DOHH2 (cell line): ENCODE measurements around the gene DPP6.

ENCODE experiments used
- H3F3A ChIP-seq: fragments of 200-600 bp; sonication (generic), shearing (Covaris generic); 2 replicates; pipeline ENCODE4 v1.6.0; 2016; ENCODE audit warnings: antibody characterized with exemption, mild to moderate bottlenecking; ENCODE audit not compliant: control insufficient read depth, insufficient read depth
- H3K27ac ChIP-seq: fragments of 200-600 bp; sonication (generic); 2 replicates; pipeline ENCODE4 v1.5.1; 2014; ENCODE audit warnings: low read depth, mild to moderate bottlenecking, low read length, moderate library complexity
- H3K27me3 ChIP-seq: fragments of 200-600 bp; sonication (generic); 2 replicates; pipeline ENCODE4 v1.6.1; 2014; ENCODE audit warnings: mild to moderate bottlenecking, low read length, mixed read lengths; ENCODE audit not compliant: control insufficient read depth
- H3K36me3 ChIP-seq: fragments of 200-600 bp; sonication (generic); 2 replicates; pipeline ENCODE4 v1.6.1; 2014; ENCODE audit warnings: mild to moderate bottlenecking, low read length, moderate library complexity, mixed read lengths; ENCODE audit not compliant: control insufficient read depth
- H3K4me1 ChIP-seq: fragments of 200-600 bp; sonication (generic); 2 replicates; pipeline ENCODE4 v1.6.1; 2014; ENCODE audit warnings: mild to moderate bottlenecking, low read length, mixed read lengths; ENCODE audit not compliant: control insufficient read depth
- H3K4me2 ChIP-seq: fragments of 200-600 bp; sonication (generic); 2 replicates; pipeline ENCODE4 v1.6.0; 2014; ENCODE audit warnings: mild to moderate bottlenecking, low read length, moderate library complexity
- H3K4me3 ChIP-seq: fragments of 200-600 bp; sonication (generic); 2 replicates; pipeline ENCODE4 v1.5.1; 2014; ENCODE audit warnings: mild to moderate bottlenecking, low read length, mixed read lengths
- H3K79me2 ChIP-seq: fragments of 200-600 bp; sonication (generic); 2 replicates; pipeline ENCODE4 v1.6.1; 2014; ENCODE audit warnings: mild to moderate bottlenecking, low read length, mixed read lengths; ENCODE audit not compliant: control insufficient read depth
- H3K9me2 ChIP-seq: fragments of 200-600 bp; sonication (generic); replicated peaks from 2 replicates; pipeline ENCODE4 v1.6.1; 2014; ENCODE audit warnings: mild to moderate bottlenecking, low read length, mixed read lengths; ENCODE audit not compliant: control insufficient read depth
- H3K9me3 ChIP-seq: fragments of 200-600 bp; sonication (generic); 2 replicates; pipeline ENCODE4 v1.6.1; 2014; ENCODE audit warnings: antibody characterized with exemption, low read length, mixed read lengths; ENCODE audit not compliant: control insufficient read depth, insufficient read depth
- H4K20me1 ChIP-seq: fragments of 200-600 bp; sonication (generic); 2 replicates; pipeline ENCODE4 v1.6.0; 2014; ENCODE audit warnings: low read depth, mild to moderate bottlenecking, antibody characterized with exemption, low read length, moderate library complexity; ENCODE audit not compliant: control insufficient read depth, insufficient read depth
- EZH2phosphoT487 ChIP-seq: fragments of 200-600 bp; sonication (generic); IDR thresholded peaks from 2 replicates; pipeline ENCODE4 v1.6.1; 2017; ENCODE audit warnings: borderline replicate concordance, mild to moderate bottlenecking, antibody characterized with exemption, low read length, moderate library complexity, mixed read lengths
- TF ChIP-seq, protein P1 (sequence below): fragments of 200-600 bp; sonication (generic); IDR thresholded peaks from one replicate; pipeline ENCODE4 v1.5.1; 2014; ENCODE audit warnings: antibody characterized with exemption, mild to moderate bottlenecking, low read depth, low read length; ENCODE audit not compliant: poor library complexity, severe bottlenecking

Gene DPP6

DNA sequence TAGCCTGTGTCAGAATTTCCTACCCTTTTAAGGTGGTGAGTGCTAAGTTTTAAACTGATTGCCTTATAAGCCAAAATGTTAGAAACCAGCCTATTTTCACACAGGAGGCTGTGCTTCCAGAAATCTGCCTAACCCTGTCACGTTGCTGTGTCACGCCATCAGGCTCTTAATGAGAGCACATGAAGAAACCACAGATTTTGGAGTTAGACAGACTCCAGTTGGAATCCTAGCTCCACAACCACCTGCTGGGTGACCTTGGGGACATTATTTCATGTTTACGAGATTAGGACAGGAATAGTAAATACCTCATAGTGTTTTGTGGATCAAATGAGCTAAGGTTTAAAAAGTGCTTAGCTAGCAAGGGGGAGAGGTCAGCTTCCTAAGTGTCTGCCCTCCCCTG lies 321.8 kb downstream of the DPP6 start:
- Histone ChIP-seq H3K36me3 (no peaks in the 10 kb centered on the region), H3K9me3 (peaks cover 15% of the 10 kb centered on the region; the same call in 1 of the 2 replicates), H4K20me1 (no peaks in the 10 kb centered on the region), H3K4me2 (no peak overlapping the region), H3F3A (no peaks in the 10 kb centered on the region), H3K4me1 (no peaks in the 10 kb centered on the region), H3K27me3 (no peaks in the 10 kb centered on the region), H3K9me2 (no peaks in the 10 kb centered on the region), H3K4me3 (no peak overlapping the region), H3K27ac (no peak overlapping the region), H3K79me2 (no peaks in the 10 kb centered on the region)
- TF ChIP-seq, protein P1, sequence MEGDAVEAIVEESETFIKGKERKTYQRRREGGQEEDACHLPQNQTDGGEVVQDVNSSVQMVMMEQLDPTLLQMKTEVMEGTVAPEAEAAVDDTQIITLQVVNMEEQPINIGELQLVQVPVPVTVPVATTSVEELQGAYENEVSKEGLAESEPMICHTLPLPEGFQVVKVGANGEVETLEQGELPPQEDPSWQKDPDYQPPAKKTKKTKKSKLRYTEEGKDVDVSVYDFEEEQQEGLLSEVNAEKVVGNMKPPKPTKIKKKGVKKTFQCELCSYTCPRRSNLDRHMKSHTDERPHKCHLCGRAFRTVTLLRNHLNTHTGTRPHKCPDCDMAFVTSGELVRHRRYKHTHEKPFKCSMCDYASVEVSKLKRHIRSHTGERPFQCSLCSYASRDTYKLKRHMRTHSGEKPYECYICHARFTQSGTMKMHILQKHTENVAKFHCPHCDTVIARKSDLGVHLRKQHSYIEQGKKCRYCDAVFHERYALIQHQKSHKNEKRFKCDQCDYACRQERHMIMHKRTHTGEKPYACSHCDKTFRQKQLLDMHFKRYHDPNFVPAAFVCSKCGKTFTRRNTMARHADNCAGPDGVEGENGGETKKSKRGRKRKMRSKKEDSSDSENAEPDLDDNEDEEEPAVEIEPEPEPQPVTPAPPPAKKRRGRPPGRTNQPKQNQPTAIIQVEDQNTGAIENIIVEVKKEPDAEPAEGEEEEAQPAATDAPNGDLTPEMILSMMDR = no peak
- TF ChIP-seq EZH2phosphoT487 = no peak

DNA sequence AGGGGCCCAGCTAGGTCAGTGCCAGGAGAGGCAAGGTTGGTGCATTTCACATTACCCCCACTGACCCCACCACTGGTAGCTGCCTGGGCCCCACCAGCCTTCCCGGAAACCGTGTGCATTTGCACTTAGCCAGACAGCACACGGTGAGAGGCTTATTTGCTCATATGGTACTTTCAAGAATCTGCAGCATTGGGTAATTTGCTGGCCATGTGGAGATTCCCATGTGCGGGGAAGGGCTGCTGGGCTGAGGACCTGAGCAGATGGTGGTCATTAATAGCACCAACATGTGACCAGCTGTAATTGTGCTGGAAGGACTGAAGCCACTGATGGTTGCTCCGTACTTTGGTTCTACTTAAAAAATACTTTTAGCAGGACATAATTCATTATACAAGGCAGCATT lies 323.8 kb downstream of the DPP6 start:
- H3K4me2 ChIP-seq = no peak overlapping the region
- H3K36me3 ChIP-seq = no peaks in the 10 kb centered on the region
- no peaks in the 10 kb centered on the region for H3K79me2 ChIP-seq
- H4K20me1 ChIP-seq = no peaks in the 10 kb centered on the region
- no peaks in the 10 kb centered on the region for H3K4me1 ChIP-seq
- no peak overlapping the region for H3K27ac ChIP-seq
- no peaks in the 10 kb centered on the region for H3K27me3 ChIP-seq
- H3K4me3 ChIP-seq = no peak overlapping the region
- peaks cover 15% of the 10 kb centered on the region; the same call in 1 of the 2 replicates for H3K9me3 ChIP-seq
- TF ChIP-seq EZH2phosphoT487 = no peak
- TF ChIP-seq, protein P1 = no peak
- H3F3A ChIP-seq = no peaks in the 10 kb centered on the region
- H3K9me2 ChIP-seq = no peaks in the 10 kb centered on the region

DNA sequence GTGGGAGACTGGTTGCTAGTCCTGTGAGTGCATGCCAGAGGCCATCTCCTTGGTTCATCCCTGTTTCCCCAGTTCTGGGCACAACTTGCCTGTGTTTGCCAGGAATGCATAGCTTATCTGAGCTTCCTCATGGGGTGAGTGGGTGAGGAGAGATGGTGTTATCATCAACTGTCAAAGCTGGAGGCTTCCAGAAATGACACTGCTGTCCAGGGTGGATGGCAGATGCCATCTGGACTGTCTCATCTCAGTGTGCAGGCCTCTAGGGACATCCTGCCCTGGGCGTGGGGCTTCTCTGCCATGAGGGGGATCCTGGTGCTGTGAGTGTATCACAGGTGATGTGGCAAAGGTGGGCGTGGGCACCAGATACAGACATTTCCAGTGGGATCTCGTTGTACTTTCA lies 328.6 kb downstream of the DPP6 start:
- Histone ChIP-seq H3K9me2 (no peaks in the 10 kb centered on the region), H3K4me2 (no peak overlapping the region), H3K36me3 (no peaks in the 10 kb centered on the region), H4K20me1 (no peaks in the 10 kb centered on the region), H3K9me3 (peaks cover 3% of the 10 kb centered on the region; the same call in 1 of the 2 replicates), H3K79me2 (no peaks in the 10 kb centered on the region), H3K27me3 (no peaks in the 10 kb centered on the region), H3F3A (no peaks in the 10 kb centered on the region), H3K4me1 (no peaks in the 10 kb centered on the region), H3K27ac (no peak overlapping the region), H3K4me3 (no peak overlapping the region)
- TF ChIP-seq, protein P1 = no peak
- TF ChIP-seq EZH2phosphoT487 = no peak
